HCT116 (cell line): Measurements from ENCODE around the gene RBM19.
"Not testable (repeated sequence)": the region's sequence is repeated elsewhere in the genome, so short reads cannot be mapped to it uniquely, and the experiment has no call there.

Experiments used
- POLR2A ChIP-seq: IDR thresholded peaks from 2 replicates; pipeline ENCODE4 v1.7.0; 2011; ENCODE audit warnings: borderline replicate concordance; ENCODE audit not compliant: insufficient read depth, insufficient read length; ENCODE audit errors: extremely low read depth
- TF ChIP-seq, protein P1 (sequence below), 3 experiments: fragments of 200-600 bp in 1 of 3; sonication (generic) in 1 of 3; IDR thresholded peaks in 2 of 3; conservative IDR thresholded peaks in 1 of 3; 2 replicates each; pipeline ENCODE4 v1.5.1; 2012 to 2017; ENCODE audit warnings: low read depth in 2 of 3, low read length in 2 of 3, antibody characterized with exemption in 1 of 3, borderline replicate concordance in 1 of 3, control low read depth in 1 of 3, mild to moderate bottlenecking in 1 of 3, mixed read lengths in 1 of 3, mixed run types in 1 of 3, moderate library complexity in 1 of 3; ENCODE audit not compliant: insufficient read depth in 1 of 3
- TF ChIP-seq, protein P2 (sequence below): IDR thresholded peaks from 2 replicates; pipeline ENCODE4 v1.6.1; 2012; ENCODE audit warnings: low read depth
- TF ChIP-seq, protein P3 (sequence below): IDR thresholded peaks from 2 replicates; pipeline ENCODE4 v1.6.1; 2012

DNA sequence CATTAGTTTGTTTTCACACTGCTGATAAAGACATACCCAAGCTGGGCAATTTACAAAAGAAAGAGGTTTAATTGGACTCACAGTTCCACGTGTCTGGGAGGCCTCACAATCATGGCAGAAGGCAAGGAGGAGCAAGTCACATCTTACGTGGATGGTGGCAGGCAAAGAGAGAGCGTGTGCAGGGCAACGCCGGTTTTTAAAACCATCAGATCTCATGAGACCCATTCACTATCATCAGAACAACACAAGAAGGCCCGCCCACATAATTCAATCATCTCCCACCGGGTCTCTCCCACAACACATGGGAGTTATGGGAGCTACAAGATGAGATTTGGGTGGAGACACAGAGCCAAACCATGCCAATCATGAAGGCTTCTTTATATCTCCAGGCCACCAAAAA is 34.1 kb upstream of the RBM19 start:
- TF ChIP-seq, protein P1, sequence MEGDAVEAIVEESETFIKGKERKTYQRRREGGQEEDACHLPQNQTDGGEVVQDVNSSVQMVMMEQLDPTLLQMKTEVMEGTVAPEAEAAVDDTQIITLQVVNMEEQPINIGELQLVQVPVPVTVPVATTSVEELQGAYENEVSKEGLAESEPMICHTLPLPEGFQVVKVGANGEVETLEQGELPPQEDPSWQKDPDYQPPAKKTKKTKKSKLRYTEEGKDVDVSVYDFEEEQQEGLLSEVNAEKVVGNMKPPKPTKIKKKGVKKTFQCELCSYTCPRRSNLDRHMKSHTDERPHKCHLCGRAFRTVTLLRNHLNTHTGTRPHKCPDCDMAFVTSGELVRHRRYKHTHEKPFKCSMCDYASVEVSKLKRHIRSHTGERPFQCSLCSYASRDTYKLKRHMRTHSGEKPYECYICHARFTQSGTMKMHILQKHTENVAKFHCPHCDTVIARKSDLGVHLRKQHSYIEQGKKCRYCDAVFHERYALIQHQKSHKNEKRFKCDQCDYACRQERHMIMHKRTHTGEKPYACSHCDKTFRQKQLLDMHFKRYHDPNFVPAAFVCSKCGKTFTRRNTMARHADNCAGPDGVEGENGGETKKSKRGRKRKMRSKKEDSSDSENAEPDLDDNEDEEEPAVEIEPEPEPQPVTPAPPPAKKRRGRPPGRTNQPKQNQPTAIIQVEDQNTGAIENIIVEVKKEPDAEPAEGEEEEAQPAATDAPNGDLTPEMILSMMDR (IDR thresholded peaks at IDR 0.05 in 2 of 3, conservative IDR thresholded peaks at IDR 0.05 in 1 of 3; ENCODE audit: borderline replicate concordance in 1 of 3, insufficient read depth in 1 of 3, low read depth in 2 of 3, low read length in 2 of 3), result not testable (repeated sequence)
- not testable (repeated sequence) for TF ChIP-seq POLR2A
- TF ChIP-seq, protein P2, sequence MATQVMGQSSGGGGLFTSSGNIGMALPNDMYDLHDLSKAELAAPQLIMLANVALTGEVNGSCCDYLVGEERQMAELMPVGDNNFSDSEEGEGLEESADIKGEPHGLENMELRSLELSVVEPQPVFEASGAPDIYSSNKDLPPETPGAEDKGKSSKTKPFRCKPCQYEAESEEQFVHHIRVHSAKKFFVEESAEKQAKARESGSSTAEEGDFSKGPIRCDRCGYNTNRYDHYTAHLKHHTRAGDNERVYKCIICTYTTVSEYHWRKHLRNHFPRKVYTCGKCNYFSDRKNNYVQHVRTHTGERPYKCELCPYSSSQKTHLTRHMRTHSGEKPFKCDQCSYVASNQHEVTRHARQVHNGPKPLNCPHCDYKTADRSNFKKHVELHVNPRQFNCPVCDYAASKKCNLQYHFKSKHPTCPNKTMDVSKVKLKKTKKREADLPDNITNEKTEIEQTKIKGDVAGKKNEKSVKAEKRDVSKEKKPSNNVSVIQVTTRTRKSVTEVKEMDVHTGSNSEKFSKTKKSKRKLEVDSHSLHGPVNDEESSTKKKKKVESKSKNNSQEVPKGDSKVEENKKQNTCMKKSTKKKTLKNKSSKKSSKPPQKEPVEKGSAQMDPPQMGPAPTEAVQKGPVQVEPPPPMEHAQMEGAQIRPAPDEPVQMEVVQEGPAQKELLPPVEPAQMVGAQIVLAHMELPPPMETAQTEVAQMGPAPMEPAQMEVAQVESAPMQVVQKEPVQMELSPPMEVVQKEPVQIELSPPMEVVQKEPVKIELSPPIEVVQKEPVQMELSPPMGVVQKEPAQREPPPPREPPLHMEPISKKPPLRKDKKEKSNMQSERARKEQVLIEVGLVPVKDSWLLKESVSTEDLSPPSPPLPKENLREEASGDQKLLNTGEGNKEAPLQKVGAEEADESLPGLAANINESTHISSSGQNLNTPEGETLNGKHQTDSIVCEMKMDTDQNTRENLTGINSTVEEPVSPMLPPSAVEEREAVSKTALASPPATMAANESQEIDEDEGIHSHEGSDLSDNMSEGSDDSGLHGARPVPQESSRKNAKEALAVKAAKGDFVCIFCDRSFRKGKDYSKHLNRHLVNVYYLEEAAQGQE, result not testable (repeated sequence)
- TF ChIP-seq, protein P3, sequence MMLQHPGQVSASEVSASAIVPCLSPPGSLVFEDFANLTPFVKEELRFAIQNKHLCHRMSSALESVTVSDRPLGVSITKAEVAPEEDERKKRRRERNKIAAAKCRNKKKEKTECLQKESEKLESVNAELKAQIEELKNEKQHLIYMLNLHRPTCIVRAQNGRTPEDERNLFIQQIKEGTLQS, result not testable (repeated sequence)
